ENCODE results near the gene ANKZF1.

ANKZF1 gene

GRCh38 chr2:219234331-219234730 lies 4.7 kb downstream of the ANKZF1 start:
- no peak for DNase-seq
- Histone ChIP-seq H3K4me3 (ENCODE audit: low read depth, low read length) (no peak overlapping the region), H3K27me3 (replicated peaks) (no peaks in the 10 kb centered on the region), H3K36me3 (replicated peaks) (peaks cover 59% of the 10 kb centered on the region), H3K27ac (no peak overlapping the region)
- TF ChIP-seq, protein P1, sequence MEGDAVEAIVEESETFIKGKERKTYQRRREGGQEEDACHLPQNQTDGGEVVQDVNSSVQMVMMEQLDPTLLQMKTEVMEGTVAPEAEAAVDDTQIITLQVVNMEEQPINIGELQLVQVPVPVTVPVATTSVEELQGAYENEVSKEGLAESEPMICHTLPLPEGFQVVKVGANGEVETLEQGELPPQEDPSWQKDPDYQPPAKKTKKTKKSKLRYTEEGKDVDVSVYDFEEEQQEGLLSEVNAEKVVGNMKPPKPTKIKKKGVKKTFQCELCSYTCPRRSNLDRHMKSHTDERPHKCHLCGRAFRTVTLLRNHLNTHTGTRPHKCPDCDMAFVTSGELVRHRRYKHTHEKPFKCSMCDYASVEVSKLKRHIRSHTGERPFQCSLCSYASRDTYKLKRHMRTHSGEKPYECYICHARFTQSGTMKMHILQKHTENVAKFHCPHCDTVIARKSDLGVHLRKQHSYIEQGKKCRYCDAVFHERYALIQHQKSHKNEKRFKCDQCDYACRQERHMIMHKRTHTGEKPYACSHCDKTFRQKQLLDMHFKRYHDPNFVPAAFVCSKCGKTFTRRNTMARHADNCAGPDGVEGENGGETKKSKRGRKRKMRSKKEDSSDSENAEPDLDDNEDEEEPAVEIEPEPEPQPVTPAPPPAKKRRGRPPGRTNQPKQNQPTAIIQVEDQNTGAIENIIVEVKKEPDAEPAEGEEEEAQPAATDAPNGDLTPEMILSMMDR (IDR thresholded peaks at IDR 0.05; ENCODE audit: low read depth, low read length, missing control alignments), result no peak
- in situ Hi-C loops (cut with HindIII; ENCODE audit: low pct_ligation_motif_present, low sequenced_read_pairs), result no loop called here

GRCh38 chr2:219243291-219243761 lies 13.7 kb downstream of the ANKZF1 start:
- Histone ChIP-seq H3K36me3 (replicated peaks) (peaks cover 4% of the 10 kb centered on the region), H3K27me3 (replicated peaks) (no peaks in the 10 kb centered on the region), H3K4me3 (ENCODE audit: low read depth, low read length) (peak overlapping the region; percentile 27), H3K27ac (no peak overlapping the region)
- in situ Hi-C loops (cut with HindIII; ENCODE audit: low pct_ligation_motif_present, low sequenced_read_pairs), result no loop called here
- TF ChIP-seq, protein P1 (IDR thresholded peaks at IDR 0.05; ENCODE audit: low read depth, low read length, missing control alignments), result no peak
- no peak for DNase-seq

DNA sequence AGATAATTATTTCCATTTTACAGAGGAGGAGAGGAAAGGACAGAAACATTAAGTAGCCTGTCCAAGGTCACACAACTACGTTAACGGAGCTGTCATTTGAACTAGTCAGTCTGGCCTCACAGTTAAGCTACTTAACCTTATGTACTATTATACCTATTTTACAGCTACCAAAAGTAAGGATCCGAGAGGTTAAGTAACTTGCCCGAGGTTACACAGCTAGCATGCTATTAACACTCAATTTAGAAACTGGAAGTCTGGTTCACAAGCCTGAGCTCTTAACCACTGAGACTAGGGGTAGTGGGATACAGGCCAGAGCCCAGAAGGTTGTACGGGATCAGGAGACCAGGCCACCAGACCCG lies 15.2 kb downstream of the ANKZF1 start:
- TF ChIP-seq, protein P1 (IDR thresholded peaks at IDR 0.05; ENCODE audit: low read depth, low read length, missing control alignments), result no peak

DNA sequence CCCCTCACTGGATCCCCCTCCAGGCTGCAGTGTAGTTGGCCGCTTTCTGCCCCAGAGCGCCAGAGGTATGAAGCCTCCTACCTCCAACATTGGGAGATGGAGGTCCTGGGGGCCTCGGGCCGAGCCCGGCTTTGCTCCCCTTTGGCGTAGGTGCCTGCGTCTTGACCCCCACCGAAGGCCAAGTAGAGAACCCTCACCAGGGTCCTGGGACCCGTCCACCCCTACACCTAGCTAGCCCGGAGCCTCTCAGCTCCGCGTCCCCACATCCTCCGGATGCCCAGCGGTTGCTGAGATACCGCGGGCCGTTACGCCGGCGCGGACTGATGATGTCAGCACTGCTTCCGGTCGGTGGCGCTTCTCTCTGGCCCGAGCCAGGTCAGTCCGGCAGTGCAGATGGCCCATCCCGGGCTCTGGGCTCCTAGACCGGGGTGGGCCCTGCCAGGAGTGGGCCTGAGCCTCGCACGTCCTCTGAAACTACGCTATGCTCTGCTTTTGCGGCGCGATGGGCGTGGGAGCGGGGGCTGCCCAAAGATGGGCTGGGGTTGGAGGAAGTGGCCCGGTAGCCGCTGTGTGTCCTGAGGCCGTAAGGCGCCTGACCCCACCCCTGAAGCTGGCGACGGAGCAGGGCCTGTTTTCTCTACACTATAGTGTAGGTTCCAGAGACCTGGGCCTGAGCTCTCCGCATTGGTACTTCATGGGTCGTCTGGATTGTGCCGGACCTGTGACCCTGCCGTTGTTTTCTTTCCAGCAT lies 15.7 kb downstream of the ANKZF1 start, which contains the start of the genes GLB1L and STK16:
Gene GLB1L (minus strand): TSS at position 297 of the 751 bp plus-strand sequence. CDS start 1,871 bp downstream, outside the sequence.
Gene STK16 (plus strand): TSS at position 332 of the 751 bp plus-strand sequence. CDS start 521 bp downstream, outside the sequence.
- in situ Hi-C loops (cut with HindIII; ENCODE audit: low pct_ligation_motif_present, low sequenced_read_pairs), result no loop called here

More for the DNA sequence above, 15.2 kb downstream of the ANKZF1 start:
- no peak for DNase-seq
- peak overlapping the region; percentile 88 for H3K27ac ChIP-seq
- in situ Hi-C loops (cut with HindIII; ENCODE audit: low pct_ligation_motif_present, low sequenced_read_pairs), result no loop called here
- peaks cover 5% of the 10 kb centered on the region for H3K36me3 ChIP-seq (replicated peaks)
- peak overlapping the region; percentile 98 for H3K4me3 ChIP-seq (ENCODE audit: low read depth, low read length)
- no peaks in the 10 kb centered on the region for H3K27me3 ChIP-seq (replicated peaks)

DNA sequence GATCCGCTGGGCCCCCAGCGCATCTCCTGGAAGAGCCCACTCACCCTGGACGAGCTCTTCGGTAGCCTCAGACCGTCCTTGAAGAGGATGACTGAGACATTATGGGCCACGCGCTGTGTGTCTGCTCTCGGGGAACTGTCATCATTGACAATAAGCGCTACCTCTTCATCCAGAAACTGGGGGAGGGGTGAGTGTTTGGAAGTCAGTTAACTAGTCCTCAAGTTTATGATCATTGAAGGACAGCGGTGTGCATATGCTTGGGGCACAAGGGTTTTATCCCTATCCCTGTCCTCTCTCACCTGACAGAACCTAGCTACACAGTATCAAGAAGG lies 16.3 kb downstream of the ANKZF1 start:
- in situ Hi-C loops (cut with HindIII; ENCODE audit: low pct_ligation_motif_present, low sequenced_read_pairs), result no loop called here
- no peaks in the 10 kb centered on the region for H3K27me3 ChIP-seq (replicated peaks)
- H3K36me3 ChIP-seq (replicated peaks), result peaks cover 5% of the 10 kb centered on the region
- peak overlapping the region; percentile 98 for H3K4me3 ChIP-seq (ENCODE audit: low read depth, low read length)
- no peak for DNase-seq
- peak overlapping the region; percentile 88 for H3K27ac ChIP-seq
- TF ChIP-seq, protein P1 (IDR thresholded peaks at IDR 0.05; ENCODE audit: low read depth, low read length, missing control alignments), result no peak

More for the DNA sequence above, 15.7 kb downstream of the ANKZF1 start, which contains the start of the genes GLB1L and STK16:
- Histone ChIP-seq H3K27ac (peak within 1 kb of the TSS; percentile 88), H3K36me3 (replicated peaks) (peaks cover 5% of the 10 kb centered on the region), H3K27me3 (replicated peaks) (no peaks in the 10 kb centered on the region), H3K4me3 (ENCODE audit: low read depth, low read length) (peak within 1 kb of the TSS; percentile 98)
- peak; percentile 94 for DNase-seq
- TF ChIP-seq, protein P1 (IDR thresholded peaks at IDR 0.05; ENCODE audit: low read depth, low read length, missing control alignments), result no peak
